Measurements from ENCODE around the gene POLR1C.
"Not testable (repeated sequence)": the region's sequence is repeated elsewhere in the genome, so short reads cannot be mapped to it uniquely, and the experiment has no call there.

The POLR1C gene

DNA sequence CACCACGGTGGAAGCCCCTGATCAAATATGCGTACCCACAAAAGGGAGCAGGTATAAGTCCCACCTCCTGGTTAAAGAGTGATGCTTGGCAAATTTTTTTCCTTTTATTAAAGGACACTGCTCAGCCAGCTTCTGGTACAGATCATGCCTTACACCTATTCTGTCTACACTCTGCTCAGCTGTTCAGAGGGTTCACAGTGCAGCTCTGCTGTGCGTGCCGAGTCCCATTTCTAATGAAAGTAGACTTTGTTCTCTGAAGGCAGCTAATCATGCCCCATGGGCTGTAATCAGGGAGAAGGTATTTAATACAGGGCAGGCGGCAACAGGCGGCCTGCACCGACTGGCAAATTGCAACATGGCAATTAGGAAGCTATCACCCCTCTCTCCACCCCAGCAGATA lies 23.1 kb upstream of the POLR1C start:
- DNase-seq: no peak

DNA sequence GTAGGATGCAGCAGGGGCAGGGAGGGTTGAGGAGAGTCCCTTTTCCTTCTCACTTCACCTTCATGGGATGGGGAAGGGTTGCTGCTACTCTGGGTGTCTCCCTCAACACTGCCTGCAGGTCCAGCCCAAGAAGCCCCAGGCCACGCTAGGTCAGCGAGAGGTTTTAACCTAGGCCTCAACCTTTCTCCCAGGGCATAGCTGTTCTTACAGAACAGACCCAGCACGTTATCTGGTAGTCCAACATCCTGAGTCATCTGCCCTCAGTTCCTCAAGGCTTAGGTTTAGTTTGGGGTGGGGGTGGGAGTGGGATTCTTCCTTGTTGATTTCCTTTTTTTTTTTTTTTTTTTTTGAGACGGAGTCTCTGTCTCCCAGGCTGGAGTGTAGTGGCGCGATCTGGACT lies 22.6 kb upstream of the POLR1C start:
- DNase-seq: no peak

DNA sequence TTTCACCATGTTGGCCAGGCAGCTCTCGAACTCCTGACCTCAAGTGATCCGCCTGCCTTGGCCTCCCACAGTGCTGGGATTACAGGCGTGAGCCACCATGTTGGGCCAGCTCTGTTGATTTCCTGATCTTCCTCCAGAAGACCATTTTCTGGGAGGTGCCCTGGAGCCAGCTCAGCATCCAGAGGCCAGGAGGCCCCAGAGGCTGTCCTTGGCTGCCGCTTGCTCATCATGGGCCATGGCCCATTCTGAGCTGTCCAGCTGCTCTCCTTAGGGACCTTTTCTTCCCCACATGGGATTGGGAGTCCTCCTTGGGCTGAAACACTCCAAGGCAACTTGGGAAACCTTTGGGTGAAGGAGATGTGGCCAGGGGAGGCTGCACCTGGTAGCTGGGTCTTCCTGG lies 22.1 kb upstream of the POLR1C start:
- no peak for DNase-seq

DNA sequence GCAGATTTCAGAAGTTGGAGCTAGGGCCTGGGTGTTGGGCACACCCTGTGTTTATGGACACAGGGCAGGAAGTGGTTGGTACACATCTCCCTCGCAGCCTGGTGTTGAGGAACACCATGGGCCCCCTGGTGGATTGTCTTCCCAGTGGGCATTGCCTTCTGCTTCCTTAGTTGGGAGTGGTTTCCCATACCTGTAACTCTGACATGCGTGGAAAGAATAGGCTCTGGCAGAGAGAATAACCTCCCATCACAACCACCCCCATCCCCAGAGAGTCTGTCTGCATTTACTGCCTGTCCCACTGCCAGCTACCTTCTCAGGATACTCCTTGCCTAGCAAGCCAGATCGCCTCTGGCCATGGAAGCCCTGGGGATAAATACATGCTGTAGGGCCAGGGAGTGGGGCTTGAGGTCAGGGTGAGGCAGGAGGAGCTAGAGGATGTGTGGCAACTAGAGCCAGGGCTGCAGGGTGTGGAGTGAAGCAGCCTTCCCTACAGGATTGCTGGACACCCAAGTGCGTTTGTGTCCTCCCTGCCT lies 21.4 kb upstream of the POLR1C start:
- DNase-seq: no peak

DNA sequence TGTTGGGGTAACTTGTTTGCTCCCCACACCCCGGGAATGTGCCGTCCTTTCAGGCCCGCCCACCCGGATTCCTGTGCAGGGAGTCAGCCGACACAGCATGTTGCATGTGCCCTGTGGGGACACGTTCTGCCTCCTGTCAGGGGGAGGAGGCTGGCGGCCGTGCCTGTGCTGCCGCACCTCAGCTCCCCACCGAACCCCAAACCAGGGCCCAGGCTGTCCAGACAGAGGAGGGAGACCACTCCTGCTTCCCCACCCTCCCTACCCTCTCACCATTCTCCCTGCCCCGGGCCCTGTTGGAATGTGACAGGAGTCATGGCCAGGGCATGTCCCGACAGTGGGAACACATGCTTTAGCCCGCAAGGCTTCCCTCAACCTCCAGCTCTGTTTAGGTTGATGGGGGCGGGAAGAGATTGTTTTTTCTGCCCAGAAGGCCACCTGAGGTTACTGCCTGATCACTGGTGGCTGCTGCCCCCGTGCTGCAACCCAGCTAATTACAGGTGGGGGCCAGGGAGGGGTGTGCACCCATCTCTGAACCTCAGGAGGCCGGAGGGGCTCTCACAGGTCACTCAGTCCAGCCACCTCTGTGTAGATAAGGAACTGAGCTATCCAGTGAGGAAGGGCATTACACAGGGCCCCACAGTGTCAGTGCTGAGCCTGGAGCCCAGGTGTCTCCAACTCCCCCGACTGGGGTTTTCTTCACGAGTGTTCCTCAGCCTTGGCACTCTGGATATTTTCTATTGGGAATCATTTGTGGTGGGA lies 20.3 kb upstream of the POLR1C start:
- DNase-seq: no peak

DNA sequence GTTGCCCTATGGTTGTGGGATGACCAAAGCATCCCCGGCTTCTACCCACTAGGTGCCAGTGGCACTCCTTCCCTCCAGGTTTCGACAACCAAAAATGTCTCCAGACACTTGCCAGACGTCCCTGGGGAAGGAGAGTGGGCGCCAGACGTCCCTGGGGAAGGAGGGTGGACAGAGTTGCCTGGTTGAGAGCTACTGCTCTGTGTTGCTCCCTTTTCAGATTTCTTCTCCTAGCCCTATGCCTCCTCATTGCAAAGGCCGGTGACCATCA lies 19.8 kb upstream of the POLR1C start:
- DNase-seq: no peak

DNA sequence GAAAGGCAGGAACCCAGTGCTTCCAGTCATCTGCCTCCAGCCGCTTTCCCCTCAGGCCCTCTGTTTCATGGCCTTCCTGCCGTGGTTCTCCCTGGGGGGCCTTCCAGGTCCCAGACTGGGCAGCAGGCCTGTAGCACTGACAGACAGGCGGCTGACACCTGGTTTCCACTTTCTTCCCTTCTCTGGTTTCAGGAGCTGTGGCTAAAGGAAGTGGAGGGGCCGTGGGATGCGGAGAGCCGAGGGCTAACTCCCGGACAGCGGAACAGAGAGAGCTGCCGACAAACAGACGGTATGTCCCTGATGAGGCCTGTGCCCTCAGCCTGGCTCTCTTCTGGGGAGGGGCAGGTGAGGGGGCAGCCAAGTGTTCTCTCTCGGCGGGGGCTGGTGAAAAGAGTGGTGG lies 19.2 kb upstream of the POLR1C start:
- DNase-seq: no peak

DNA sequence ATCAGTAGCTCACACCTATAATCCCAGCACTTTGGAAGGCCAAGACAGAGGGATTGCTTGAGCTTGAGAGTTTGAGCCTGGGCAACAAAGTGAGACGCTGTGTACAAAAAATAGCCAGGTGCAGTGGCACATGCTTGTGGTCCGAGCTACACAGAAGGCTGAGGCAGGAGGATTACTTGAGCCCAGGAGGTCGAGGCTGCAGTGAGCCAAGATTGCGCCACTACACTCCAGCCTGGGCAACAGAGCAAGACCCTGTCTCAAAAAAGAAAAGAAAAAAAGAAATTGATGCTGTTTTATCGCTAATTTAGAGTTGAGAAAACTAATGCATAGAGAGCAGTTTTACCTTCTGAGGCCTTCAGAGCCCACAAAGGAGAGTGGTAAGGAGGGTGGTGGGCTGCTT lies 18.6 kb upstream of the POLR1C start:
- DNase-seq: not testable (repeated sequence)

DNA sequence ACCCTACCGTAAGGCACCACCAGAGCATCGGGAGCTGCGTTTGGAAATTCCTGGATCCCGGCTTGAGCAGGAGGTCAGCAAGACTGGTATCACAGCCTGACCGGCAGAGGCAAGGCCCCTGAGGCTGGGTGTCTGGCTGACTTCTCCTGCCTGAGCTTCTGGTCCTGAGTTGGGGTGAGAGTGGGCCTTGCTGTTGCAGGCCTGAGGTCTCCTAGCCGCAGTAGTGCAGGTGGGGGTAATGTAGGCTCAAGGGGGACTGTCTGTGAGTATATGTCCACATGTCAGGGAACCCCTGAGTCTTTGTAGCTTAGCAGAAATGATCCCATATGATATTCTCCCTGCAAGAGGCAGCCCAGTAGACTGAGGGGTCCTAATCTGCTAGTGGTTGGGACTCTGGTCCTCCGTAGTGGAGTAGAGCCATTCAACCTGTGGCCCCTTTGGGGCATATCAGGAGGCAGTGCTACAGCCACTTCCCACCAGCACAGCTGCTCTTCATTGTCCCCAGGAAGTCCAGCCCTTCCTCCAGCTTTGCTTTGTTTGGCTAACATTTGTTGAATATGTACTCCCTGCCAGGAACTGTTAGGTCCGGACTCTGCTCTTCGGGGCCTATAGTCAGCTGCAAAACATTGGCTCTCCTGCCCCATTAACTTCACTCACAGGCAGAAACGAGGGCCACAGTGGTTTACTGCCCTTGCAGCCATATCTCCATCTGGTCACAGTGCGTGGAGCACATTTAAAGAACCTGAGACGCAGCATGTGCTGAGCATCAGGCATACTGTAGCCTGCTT lies 17.7 kb upstream of the POLR1C start:
- DNase-seq: no peak

DNA sequence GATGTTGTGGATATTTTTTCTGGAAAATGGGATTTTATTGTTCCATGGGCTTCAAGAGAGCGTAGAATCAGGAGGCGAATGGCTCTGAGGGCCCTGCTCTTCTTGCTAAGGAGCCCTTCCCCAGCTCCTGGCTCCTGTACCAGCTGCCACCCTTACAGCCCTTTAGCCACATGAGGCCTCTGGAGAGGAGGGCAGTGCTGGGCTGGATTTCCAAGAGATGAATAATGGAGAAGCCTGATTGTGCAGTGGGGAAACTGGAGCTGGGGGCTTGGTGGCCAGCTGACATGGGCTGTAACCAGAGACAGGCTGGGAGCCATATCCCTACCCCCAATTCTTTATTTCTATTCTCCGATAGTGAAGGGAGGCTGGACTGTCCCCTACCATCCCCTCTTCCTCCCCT lies 16.0 kb upstream of the POLR1C start:
- no peak for DNase-seq

DNA sequence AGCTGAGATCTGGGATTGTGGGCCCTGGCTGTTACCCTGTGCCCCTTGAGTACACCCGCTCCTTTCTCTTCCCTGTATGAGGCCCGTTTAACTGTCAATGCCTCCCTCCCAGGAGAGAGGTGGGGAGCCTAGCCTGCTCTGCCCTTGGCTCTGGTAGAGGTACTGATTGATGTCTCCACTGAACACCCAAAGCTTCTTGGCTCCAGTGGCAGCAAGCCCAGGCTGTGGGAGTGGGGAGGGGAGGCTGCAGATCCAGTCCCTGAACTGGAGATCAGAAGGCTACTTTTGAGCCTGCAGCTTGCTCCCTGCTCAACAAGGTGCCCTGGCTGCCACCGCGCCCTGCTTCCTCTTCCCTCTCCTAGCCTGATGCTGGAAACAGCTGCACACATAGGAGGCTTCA lies 14.2 kb upstream of the POLR1C start:
- DNase-seq: no peak

DNA sequence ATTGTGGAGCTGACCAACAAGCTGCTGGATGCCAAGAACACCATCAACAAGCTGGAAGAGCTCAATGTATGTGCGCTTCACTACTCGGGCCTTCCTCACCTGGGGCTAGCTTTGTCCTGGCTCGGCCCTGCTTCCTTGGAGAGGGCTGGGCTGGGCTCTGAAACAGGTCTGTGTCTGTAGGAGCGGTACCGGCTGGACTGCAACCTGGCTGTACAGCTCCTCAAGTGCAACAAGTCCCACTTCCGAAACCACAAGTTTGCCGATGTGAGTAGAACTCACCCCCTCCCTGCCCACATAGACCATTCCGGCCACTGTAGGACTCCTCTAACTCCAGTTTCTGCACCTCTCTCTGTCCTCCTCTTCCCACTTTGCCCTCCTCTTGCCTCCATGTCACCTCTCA lies 13.4 kb upstream of the POLR1C start:
- DNase-seq: no peak

DNA sequence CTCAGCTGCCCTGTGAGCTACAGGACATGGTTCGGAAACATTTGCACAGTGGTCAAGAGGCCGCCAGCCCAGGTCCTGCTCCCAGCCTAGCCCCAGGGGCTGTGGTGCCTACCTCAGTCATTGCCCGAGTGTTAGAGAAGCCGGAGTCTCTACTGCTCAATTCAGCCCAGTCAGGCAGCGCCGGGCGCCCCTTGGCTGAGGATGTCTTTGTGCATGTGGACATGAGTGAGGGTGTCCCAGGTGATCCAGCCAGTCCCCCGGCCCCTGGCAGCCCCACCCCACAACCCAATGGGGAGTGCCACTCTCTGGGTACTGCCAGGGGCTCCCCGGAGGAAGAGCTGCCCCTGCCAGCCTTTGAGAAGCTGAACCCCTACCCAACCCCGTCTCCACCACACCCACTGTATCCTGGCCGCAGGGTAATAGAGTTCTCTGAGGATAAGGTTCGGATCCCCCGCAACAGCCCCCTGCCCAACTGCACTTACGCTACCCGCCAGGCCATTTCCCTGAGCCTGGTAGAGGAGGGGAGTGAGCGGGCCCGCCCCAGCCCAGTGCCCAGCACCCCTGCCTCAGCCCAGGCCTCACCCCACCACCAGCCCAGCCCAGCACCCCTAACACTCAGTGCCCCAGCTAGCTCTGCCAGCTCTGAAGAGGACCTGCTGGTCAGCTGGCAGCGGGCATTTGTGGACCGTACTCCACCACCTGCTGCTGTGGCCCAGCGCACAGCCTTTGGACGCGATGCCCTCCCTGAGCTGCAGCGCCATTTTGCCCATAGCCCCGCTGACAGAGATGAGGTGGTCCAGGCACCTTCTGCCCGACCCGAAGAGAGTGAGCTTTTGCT lies 11.9 kb upstream of the POLR1C start:
- DNase-seq: no peak

DNA sequence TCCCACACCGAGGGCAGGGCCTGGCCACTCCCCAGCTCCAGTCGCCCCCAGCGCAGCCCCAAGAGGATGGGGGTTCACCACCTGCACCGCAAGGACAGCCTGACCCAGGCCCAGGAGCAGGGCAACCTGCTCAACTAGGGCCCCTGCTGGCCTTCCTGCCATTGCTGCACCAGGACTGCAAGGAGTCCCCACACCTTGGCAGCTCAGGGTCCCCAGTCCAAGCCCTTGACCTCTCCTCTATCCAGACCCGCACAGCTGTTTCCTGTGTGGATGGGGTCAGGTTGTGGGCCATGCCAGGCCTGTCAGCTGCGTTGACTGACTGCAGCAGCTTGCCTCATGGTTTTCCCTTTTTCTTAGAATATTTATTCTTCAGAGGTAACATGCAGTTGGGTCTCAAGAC lies 11.2 kb upstream of the POLR1C start:
- DNase-seq: no peak

DNA sequence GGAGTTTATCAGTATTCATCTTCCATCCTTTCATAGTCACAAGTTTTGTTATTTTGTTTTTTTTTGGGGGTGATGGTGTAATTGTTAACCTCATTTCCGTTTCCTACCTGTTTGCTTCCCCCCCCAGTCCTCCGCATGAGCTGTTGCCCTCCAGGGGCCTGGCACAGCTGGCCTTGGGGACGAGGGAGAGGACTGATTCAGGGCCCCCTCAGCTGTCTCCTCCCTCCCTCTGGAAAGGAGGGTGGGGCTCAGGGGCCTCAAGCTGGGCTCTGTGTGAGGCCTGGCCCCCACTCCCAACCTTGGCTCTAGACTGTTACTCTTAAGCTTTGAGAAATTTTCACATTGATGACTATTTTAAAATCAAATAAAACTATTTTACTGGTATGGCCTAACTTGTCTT lies 10.7 kb upstream of the POLR1C start:
- DNase-seq: no peak

DNA sequence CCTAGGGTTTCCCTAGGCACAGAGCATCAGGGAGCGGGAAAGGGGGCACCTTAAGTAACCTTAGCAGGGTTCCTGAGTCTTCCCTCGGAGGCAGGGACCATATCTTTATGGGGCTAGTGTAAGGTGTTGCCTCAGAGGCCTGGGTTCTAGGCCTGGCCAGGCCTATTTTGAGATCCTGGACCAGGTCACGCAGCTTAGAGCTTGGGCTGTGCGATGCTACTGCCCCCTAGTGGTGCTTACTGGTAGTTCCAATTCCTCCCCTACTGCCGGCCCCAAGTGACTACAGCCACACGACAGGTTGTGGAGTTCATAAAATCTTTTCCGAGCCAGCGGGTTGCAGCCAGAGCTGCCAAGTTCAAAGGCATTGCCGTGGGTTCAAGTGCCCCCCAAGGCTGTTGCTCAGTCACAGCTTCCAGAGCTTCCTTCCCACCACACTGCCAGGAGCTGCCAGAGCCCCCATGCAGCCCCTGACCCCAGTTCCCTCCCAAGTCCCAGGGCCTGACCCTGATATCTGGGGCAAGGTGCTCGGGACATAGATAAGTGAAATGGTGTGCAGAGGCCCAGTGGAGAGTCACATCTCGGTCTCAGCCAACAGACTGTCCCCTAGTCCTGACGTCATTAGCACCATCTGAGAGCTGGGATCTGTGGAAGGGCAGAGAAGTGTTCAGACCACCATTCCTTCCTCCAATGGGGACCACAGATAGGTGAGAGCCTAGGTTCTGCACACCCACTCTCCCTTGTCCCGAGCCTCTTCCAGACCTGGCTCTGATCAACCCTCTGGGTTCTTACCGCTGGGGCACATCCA lies 10.0 kb upstream of the POLR1C start:
- peak; percentile 12 for DNase-seq

DNA sequence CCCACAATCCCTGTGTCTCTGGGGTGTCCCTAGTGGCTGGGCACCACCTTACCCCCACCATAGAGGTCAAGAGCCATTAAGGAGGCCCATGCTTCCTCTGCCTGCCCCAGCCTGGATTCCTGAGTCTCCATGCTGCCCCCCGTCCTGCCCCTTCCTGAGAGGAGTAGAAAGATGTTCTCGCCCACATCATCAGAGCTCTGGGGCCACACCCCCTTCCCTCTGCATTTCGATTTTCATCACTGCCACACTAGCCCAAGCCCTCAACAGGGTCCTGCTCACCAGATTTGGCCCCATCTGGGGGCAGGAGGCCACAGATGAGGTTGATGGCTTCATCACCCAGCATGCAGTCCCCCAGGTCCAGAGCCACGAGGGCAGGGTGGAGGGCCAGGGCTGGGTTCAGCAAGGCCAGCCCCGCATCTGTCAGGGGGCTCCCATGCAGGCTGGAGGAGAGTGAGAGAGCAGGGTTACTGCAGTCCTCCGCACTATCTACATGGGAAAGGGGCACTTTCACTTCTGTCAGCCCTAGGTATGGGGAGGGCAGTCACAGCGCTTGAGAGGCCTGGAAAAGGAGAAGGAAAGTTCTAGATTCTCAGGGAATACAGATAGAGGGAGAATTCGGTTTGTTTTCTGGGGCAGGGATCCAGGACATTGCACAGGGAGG lies 8.3 kb upstream of the POLR1C start:
- no peak for DNase-seq

DNA sequence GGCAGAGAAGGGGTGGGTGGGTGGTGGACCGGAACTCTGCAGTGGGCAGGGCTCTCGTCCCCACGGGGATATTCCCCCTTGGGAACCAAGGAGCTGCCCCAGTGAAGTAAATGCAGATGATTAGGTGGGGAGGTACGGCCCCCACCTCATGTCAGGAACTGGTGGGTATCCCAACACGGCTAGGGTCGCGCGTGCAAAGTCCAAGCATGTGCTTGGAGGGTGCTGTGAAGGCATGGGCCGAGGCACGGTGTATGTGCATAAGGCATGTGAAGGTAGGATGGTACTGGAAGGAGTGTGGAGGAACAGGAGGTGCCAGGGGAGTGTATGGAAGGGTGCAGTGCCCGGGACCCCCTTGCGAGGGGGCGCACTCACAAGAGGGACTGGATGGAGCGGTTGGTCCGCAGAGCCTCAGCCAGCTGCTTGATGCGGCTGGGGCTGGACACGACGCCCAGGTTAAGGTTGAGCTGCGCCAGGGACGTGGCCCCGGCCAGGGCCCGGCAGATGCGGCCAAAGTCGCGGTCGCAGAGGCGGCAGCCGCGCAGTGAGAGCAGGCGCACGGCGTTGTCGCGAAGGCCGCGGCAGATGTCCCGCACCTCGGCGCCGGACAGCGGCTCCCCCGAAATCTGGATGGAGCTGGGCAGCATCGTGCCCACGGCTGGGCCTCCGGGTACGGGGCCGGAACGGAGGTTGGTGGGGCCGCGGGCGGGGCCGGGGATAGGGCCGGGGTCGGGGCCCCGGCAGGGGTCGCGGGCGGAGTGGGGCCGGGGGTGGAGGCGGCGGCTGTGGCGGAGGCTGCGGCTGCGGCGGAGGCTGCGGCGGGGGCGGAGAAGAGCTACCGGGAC lies 7.5 kb upstream of the POLR1C start:
- no peak for DNase-seq

DNA sequence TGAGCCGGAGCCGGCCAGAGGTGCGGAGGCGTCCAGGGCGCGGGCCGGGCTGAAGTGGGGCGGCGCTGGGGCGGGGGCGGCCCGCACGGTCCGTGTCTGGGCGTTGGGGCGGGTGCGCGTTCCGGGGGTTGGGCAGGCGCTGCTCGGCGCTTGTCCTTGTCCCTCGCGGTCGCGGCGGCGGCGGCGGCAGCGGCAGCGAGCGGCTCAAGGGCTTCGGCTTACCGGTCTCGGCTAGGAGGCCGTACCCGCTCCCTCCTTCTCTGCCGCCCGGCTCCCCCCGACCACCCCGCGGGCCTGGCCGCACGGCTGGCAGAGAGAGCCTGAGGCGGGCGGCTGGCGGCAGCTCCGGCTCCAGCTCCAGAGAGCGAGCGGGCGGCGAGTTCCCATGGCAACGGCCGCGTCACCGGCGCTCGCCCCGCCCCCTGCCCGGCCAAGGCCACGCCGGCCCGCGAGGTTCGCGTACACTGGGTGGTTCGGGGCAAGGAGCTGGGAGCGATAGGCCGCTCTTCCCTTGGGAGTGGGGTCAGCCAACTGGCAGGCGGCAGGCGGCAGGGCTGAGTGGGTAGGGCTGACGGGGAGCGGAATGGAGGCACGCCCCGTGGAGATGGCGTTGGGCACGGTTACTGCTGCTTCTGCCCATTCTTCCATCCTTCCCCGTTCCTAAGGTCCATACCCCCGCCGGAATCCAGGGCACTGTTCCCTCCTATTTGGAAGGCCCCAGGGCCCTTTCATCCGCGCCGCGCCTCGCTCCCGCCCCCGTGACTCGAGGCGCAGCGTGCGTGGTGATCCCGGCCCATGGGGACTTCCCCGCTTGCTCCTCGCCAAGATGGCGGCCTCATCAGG lies 6.7 kb upstream of the POLR1C start, which contains the start of gene LRRC73:
Gene LRRC73 (minus strand): TSS at position 363 of the 843 bp plus-strand sequence. CDS start 561 bp downstream, outside the sequence.
- no peak for DNase-seq

DNA sequence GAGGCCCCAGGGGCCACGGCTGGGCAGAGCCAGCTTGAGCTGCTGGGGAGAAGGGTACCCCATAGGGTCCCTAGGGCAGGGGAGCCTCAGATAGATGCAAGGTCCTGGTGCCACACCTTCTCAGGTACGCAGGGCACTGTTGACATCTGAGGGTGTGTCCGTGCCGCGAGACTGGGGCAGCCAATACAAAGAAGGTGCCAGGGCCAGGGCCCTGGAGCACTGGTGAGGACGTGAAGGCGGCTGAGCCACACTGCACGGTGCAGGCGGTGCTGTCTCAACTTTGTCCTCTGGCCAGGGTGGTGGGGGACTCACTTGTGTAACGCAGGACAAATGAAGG lies 6.1 kb upstream of the POLR1C start:
- no peak for DNase-seq

Data from NCI-H1417 treated with DMSO at 0.1 percent for 48 hours (cell line).